Fibroblast of villous mesenchyme (primary cell): ENCODE data around the gene PUM2. TPM values are rescaled to one million over a fixed set of nuclear protein-coding genes. Genes with fewer than 3 reads are reported as not detected.

ENCODE experiments used
- DNase-seq: peaks from one replicate; pipeline ENCODE4 v3.0.0-alpha.2; 2010; ENCODE audit warnings: low read depth
- H3K4me3 ChIP-seq: 2 replicates; pipeline ENCODE4 v1.5.1; 2011; ENCODE audit warnings: low read depth, mild to moderate bottlenecking, low read length
- CTCF ChIP-seq: IDR thresholded peaks from 2 replicates; pipeline ENCODE4 v1.5.1; 2012; ENCODE audit warnings: low read depth, mild to moderate bottlenecking, low read length; ENCODE audit not compliant: insufficient read depth
- total RNA-seq: library from RNA; depleted of rRNA; stranded (reverse); fragments of >200 nt; gene quantifications from 2 replicates; pipeline ENCODE4 v1.2.3, GENCODE V29; 2012

PUM2 gene
- total RNA-seq, 1 donor, result 56.1 TPM

DNA sequence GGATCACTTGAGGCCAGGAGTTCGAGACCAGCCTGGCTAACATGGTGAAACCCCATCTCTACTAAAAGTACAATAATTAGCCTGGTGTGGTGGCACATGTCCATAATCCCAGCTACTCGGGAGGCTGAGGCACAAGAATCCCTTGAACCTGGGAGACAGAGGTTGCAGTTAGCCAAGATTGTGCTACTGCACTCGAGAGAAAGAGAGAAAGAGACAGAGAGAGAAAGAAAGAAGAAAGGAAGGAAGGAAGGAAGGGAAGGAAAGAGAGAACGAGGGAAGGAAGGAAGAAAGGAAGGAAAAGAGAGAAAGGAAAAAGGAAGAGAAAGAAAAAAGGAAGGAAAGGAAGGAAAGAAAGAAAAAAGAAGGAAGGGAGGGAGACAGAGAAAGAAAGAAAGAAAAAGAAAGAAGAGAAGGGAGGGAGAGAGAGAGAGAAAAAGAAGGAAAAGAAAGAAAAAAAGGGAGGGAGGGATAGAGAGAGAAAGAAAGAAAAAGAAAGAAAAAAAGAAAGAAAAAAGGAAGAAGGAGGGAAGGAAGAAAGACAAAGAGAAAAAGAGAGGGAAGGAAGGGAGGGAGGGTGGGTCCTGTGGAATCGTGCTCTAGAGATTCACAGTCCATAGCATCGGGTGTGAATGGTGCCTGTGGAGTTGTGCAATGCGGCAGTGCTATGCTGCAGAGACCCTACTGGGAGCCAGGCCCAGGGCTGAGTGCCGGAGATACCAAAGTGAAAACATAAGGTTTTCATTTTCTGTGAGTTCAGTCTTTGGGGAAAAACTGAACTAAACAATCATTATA, 121.1 kb downstream of the PUM2 start:
- no peak for TF ChIP-seq CTCF
- H3K4me3 ChIP-seq, result no peak overlapping the region
- peak; percentile 30 for DNase-seq

- DNase-seq, result no peak
- H3K4me3 ChIP-seq, result no peak overlapping the region
- peak; percentile 5 for TF ChIP-seq CTCF
These were observed 122.6 kb downstream of the PUM2 start for GRCh38 chr2:20227894-20228505.

DNA sequence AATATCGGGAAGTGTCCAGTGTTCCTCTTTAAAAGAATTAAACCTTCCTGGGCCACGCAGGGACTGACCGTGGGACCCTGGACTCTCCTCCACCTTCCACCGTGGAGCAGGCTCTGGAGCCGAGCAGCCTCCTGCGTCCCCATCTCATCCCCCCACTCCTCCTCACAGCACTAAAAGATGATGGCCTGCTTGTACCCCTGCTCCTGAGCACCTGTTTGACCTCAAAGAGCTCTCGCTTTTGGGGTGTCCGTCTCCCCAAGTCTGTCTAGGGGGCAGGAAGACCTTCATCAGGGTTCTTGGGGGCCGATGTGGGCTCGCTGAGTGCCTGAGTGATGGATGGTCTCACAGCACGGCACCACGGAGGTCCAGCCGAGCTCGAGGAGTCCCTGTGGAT, 124.5 kb downstream of the PUM2 start:
- no peak for DNase-seq
- no peak overlapping the region for H3K4me3 ChIP-seq
- no peak for TF ChIP-seq CTCF

GRCh38 chr2:20225294-20226151, 125.1 kb downstream of the PUM2 start:
- peak overlapping the region; percentile 66 for H3K4me3 ChIP-seq
- DNase-seq, result peak; percentile 65
- TF ChIP-seq CTCF, result peak; percentile 57

DNA sequence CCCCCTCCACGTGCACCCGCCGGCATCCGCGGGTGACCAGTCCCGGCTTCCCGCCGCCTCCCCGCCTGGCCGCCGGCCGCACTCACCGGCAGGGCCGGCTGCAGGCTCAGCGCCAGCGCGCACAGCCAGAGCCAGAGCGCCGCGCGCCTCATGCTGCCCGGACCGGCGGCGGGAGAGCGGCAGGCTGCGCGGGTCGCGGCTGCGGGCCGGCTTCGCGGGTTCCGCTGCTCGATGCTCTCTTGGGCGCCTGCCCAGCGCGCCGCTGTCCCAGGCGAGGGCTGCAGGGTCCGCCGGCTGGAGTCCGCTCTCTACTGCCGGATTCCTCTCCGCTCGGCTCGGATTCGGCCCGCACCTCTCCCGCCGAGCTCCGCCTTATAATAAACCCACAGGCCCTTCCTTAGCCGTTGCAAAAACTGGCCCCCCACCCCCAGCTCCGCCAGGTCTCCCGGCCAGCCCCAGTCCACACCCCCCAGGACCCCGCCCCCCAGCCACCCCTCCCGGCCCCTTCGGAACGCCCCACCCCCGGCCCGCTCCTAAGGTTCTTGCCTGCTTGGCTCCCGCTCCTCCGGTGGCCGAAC, 125.8 kb downstream of the PUM2 start, which contains the start of gene SDC1:
SDC1 (minus strand) TSS at position 415 of the 578 bp plus-strand sequence; CDS start at position 152, 263 bp downstream.
- TF ChIP-seq CTCF, result no peak
- H3K4me3 ChIP-seq, result peak within 1 kb of the TSS; percentile 66

DNA sequence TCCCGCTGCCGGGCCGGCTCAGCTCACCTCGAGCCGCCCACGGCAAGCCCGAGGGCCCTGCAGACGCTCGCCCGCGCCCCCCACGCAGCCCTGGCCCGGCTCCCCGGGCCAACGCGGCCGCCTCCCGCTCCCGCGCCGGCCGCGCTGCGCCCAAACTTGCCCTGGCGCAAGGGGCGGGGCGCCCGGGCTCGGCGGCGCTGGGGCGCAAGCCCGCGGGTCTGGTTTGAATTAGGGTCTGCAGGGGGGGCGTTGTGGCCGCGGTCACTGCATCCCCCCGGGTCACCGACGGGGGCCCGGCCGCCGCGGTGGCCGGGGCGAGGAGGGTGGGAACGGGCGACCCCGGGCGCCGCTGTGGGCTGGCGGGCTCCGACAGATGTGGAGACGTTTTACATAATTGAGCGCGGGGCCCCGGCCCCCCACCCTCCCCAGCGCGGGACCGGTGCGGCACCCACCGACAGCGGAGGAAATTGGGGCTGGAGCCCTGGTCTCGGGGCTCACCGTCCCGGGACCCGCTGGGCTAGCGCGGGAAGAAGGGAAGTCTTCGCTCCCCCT, 126.4 kb downstream of the PUM2 start:
- peak overlapping the region; percentile 66 for H3K4me3 ChIP-seq
- no peak for TF ChIP-seq CTCF

More for the DNA sequence above, 125.8 kb downstream of the PUM2 start, which contains the start of gene SDC1:
- peak; percentile 52 for DNase-seq

More for the DNA sequence above, 126.4 kb downstream of the PUM2 start:
- DNase-seq, result no peak
